ENCODE measurements around the gene ZNF593OS.

ZNF593OS gene

GRCh38 chr1:26171084-26172072, at the start of gene ZNF593OS:
Gene ZNF593OS (minus strand): TSS chr1:26171832. CDS start chr1:26171661, 171 bp downstream.
- DNase-seq (ENCODE audit: low spot score) = no peak

GRCh38 chr1:26221094-26221493, 49.5 kb upstream of the ZNF593OS start:
- no peak for DNase-seq (ENCODE audit: low spot score)

GRCh38 chr1:26220199-26220912, 48.7 kb upstream of the ZNF593OS start:
- no peak for DNase-seq (ENCODE audit: low spot score)

- no peak for DNase-seq (ENCODE audit: low spot score)
Observed at GRCh38 chr1:26218906-26219494, 47.4 kb upstream of the ZNF593OS start.

GRCh38 chr1:26215246-26215645, 43.6 kb upstream of the ZNF593OS start:
- no peak for DNase-seq (ENCODE audit: low spot score)

GRCh38 chr1:26213335-26213905, 41.8 kb upstream of the ZNF593OS start:
- DNase-seq (ENCODE audit: low spot score) = no peak

GRCh38 chr1:26212726-26213125, 41.1 kb upstream of the ZNF593OS start:
- DNase-seq (ENCODE audit: low spot score) = no peak

- no peak for DNase-seq (ENCODE audit: low spot score)
Observed at GRCh38 chr1:26210147-26210870, 38.7 kb upstream of the ZNF593OS start.

- DNase-seq (ENCODE audit: low spot score) = no peak
Observed at GRCh38 chr1:26203642-26204318, 32.1 kb upstream of the ZNF593OS start.

- no peak for DNase-seq (ENCODE audit: low spot score)
Observed at GRCh38 chr1:26200413-26200812, 28.8 kb upstream of the ZNF593OS start.

- no peak for DNase-seq (ENCODE audit: low spot score)
Observed at GRCh38 chr1:26197813-26198212, 26.2 kb upstream of the ZNF593OS start.

- no peak for DNase-seq (ENCODE audit: low spot score)
Observed at GRCh38 chr1:26197301-26197700, 25.7 kb upstream of the ZNF593OS start.

- DNase-seq (ENCODE audit: low spot score) = no peak
Observed at GRCh38 chr1:26195805-26196204, 24.2 kb upstream of the ZNF593OS start.

- DNase-seq (ENCODE audit: low spot score) = no peak
Observed at GRCh38 chr1:26191739-26192138, 20.1 kb upstream of the ZNF593OS start.

GRCh38 chr1:26190373-26190987, 18.8 kb upstream of the ZNF593OS start, which contains the start of gene CATSPER4:
Gene CATSPER4 (plus strand): TSS chr1:26190602. CDS start chr1:26190628, 26 bp downstream.
- no peak for DNase-seq (ENCODE audit: low spot score)

- no peak for DNase-seq (ENCODE audit: low spot score)
Observed at GRCh38 chr1:26189751-26190275, 18.2 kb upstream of the ZNF593OS start.

GRCh38 chr1:26189331-26189730, 17.7 kb upstream of the ZNF593OS start:
- DNase-seq (ENCODE audit: low spot score) = no peak

GRCh38 chr1:26188477-26188876, 16.8 kb upstream of the ZNF593OS start:
- no peak for DNase-seq (ENCODE audit: low spot score)

GRCh38 chr1:26187882-26188281, 16.2 kb upstream of the ZNF593OS start:
- no peak for DNase-seq (ENCODE audit: low spot score)

GRCh38 chr1:26184883-26185282, 13.3 kb upstream of the ZNF593OS start:
- no peak for DNase-seq (ENCODE audit: low spot score)
